Smooth muscle cell (in vitro differentiated cells): ENCODE results near the gene ZNF367. TPM values are rescaled to one million over a fixed set of nuclear protein-coding genes. Genes with fewer than 3 reads are reported as not detected.

Source experiments
- DNase-seq: peaks from one replicate; lab custom pipeline; 2025; ENCODE audit not compliant: unreplicated experiment; lab: John Stamatoyannopoulos, UW
- H2AFZ ChIP-seq: fragments of 200-600 bp; sonication (generic); 2 replicates; pipeline ENCODE4 v1.6.0; 2016; ENCODE audit warnings: antibody characterized with exemption, low read depth, mild to moderate bottlenecking
- H3F3A ChIP-seq: fragments of 200-600 bp; sonication (generic); 2 replicates; pipeline ENCODE4 v1.6.0; 2017; ENCODE audit warnings: antibody characterized with exemption, low read depth
- H3K27ac ChIP-seq: fragments of 200-600 bp; sonication (generic); 2 replicates; pipeline ENCODE4 v1.5.1; 2016; ENCODE audit warnings: low read depth, mild to moderate bottlenecking
- H3K27me3 ChIP-seq: fragments of 200-600 bp; sonication (generic); 2 replicates; pipeline ENCODE4 v1.6.1; 2016; ENCODE audit warnings: low read depth, mild to moderate bottlenecking
- H3K36me3 ChIP-seq: fragments of 200-600 bp; sonication (generic); 2 replicates; pipeline ENCODE4 v1.5.1; 2016; ENCODE audit warnings: low read depth
- H3K4me1 ChIP-seq: fragments of 200-600 bp; sonication (generic); 2 replicates; pipeline ENCODE4 v1.5.1; 2016; ENCODE audit warnings: low read depth
- H3K4me2 ChIP-seq: fragments of 200-600 bp; sonication (generic); 2 replicates; pipeline ENCODE4 v1.6.0; 2016; ENCODE audit warnings: mild to moderate bottlenecking
- H3K4me3 ChIP-seq: fragments of 200-600 bp; sonication (generic); 2 replicates; pipeline ENCODE4 v1.5.1; 2016; ENCODE audit warnings: mild to moderate bottlenecking
- H3K79me2 ChIP-seq: fragments of 200-600 bp; sonication (generic); 2 replicates; pipeline ENCODE4 v1.6.0; 2016; ENCODE audit warnings: low read depth, mild to moderate bottlenecking
- H3K9ac ChIP-seq: fragments of 200-600 bp; sonication (generic); 2 replicates; pipeline ENCODE4 v1.6.0; 2016; ENCODE audit warnings: low read depth
- H3K9me3 ChIP-seq: fragments of 200-600 bp; sonication (generic); replicated peaks from 2 replicates; pipeline ENCODE4 v1.5.1; 2016; ENCODE audit warnings: low read depth
- H4K20me1 ChIP-seq: fragments of 200-600 bp; sonication (generic); 2 replicates; pipeline ENCODE4 v1.6.0; 2016; ENCODE audit warnings: low read depth
- CTCF ChIP-seq: fragments of 200-600 bp; sonication (generic); IDR thresholded peaks from 2 replicates; pipeline ENCODE4 v1.5.1; 2017; ENCODE audit warnings: borderline replicate concordance, mild to moderate bottlenecking, antibody characterized with exemption; ENCODE audit not compliant: insufficient read depth, poor library complexity, severe bottlenecking
- WGBS: methylation state at CpG from one replicate; pipeline ENCODE4 v1.1.7; 2016; ENCODE audit warnings: low lambda C conversion rate; 5-methylcytosine and 5-hydroxymethylcytosine counted together
- polyA plus RNA-seq: library from polyadenylated mRNA; unstranded; fragments of >200 nt; fragmentation: Nextera tagmentation; extraction: Ambion mirVana; gene quantifications from 2 replicates; pipeline ENCODE4 v1.2.1, GENCODE V29; 2016
- total RNA-seq: library from RNA; depleted of rRNA; stranded (reverse); fragments of >200 nt; gene quantifications from 2 replicates; pipeline ENCODE4 v1.2.3, GENCODE V29; 2014

Gene ZNF367
- 2.8 and 3.9 TPM in 2 replicates for total RNA-seq
- 1.3 and 3.2 TPM in 2 replicates for polyA plus RNA-seq

GRCh38 chr9:96418083-96418919 is at the start of gene ZNF367:
ZNF367 (minus strand) TSS chr9:96418370; CDS start chr9:96418032, 338 bp downstream.
- under 1% methylated on average over 55 of the region's 100 CpGs for WGBS
- Histone ChIP-seq H3K27ac (peak within 1 kb of the TSS; percentile 86), H3K4me3 (peak within 1 kb of the TSS; percentile 85), H3K9ac (peak within 1 kb of the TSS; percentile 74), H3K27me3 (no peaks in the 10 kb centered on the region), H3F3A (peaks cover 14% of the 10 kb centered on the region), H3K36me3 (no peaks in the 10 kb centered on the region), H4K20me1 (no peaks in the 10 kb centered on the region), H2AFZ (peak within 1 kb of the TSS; percentile 98), H3K4me2 (peak within 1 kb of the TSS; percentile 100), H3K79me2 (peaks cover 27% of the 10 kb centered on the region), H3K9me3 (no peaks in the 10 kb centered on the region), H3K4me1 (peaks cover 26% of the 10 kb centered on the region)
- no peak for TF ChIP-seq CTCF
- DNase-seq = peak; percentile 82

GRCh38 chr9:96467784-96468183 is 49.6 kb upstream of the ZNF367 start:
- WGBS = 96% methylated on average over 5 of the region's 5 CpGs
- Histone ChIP-seq H3K27me3 (no peaks in the 10 kb centered on the region), H3K4me1 (no peaks in the 10 kb centered on the region), H2AFZ (no peak overlapping the region), H4K20me1 (no peaks in the 10 kb centered on the region), H3K9me3 (no peaks in the 10 kb centered on the region), H3K36me3 (peaks cover 8% of the 10 kb centered on the region), H3K4me2 (no peak overlapping the region), H3K79me2 (no peaks in the 10 kb centered on the region), H3K9ac (no peak overlapping the region), H3K27ac (no peak overlapping the region), H3F3A (no peaks in the 10 kb centered on the region), H3K4me3 (no peak overlapping the region)
- TF ChIP-seq CTCF = no peak
- no peak for DNase-seq

GRCh38 chr9:96464426-96464825 is 46.3 kb upstream of the ZNF367 start:
- 92% methylated on average over 6 of the region's 6 CpGs for WGBS
- H3K4me1 ChIP-seq = peaks cover 9% of the 10 kb centered on the region
- no peak overlapping the region for H3K9ac ChIP-seq
- no peaks in the 10 kb centered on the region for H4K20me1 ChIP-seq
- H3K79me2 ChIP-seq = no peaks in the 10 kb centered on the region
- no peak overlapping the region for H3K4me2 ChIP-seq
- no peak overlapping the region for H3K27ac ChIP-seq
- no peak for TF ChIP-seq CTCF
- H3K36me3 ChIP-seq = no peaks in the 10 kb centered on the region
- DNase-seq = no peak
- H3F3A ChIP-seq = no peaks in the 10 kb centered on the region
- no peak overlapping the region for H2AFZ ChIP-seq
- H3K9me3 ChIP-seq = no peaks in the 10 kb centered on the region
- H3K4me3 ChIP-seq = no peak overlapping the region
- H3K27me3 ChIP-seq = no peaks in the 10 kb centered on the region
